HFF-Myc (cell line): ENCODE results near the gene PDIA2.

Source experiments
- DNase-seq: peaks from one replicate; pipeline ENCODE4 v3.0.0-alpha.2; 2011; ENCODE audit warnings: low read depth; ENCODE audit errors: extremely low read depth
- H3K4me3 ChIP-seq: replicated peaks from 2 replicates; pipeline ENCODE4 v1.5.1; 2011; ENCODE audit warnings: low read depth, mild to moderate bottlenecking, control low read depth, low read length
- TF ChIP-seq, protein P1 (sequence below): IDR thresholded peaks from 2 replicates; pipeline ENCODE4 v1.5.1; 2012; ENCODE audit warnings: mild to moderate bottlenecking, low read depth, low read length, control low read depth; ENCODE audit errors: missing control alignments

The PDIA2 gene

DNA sequence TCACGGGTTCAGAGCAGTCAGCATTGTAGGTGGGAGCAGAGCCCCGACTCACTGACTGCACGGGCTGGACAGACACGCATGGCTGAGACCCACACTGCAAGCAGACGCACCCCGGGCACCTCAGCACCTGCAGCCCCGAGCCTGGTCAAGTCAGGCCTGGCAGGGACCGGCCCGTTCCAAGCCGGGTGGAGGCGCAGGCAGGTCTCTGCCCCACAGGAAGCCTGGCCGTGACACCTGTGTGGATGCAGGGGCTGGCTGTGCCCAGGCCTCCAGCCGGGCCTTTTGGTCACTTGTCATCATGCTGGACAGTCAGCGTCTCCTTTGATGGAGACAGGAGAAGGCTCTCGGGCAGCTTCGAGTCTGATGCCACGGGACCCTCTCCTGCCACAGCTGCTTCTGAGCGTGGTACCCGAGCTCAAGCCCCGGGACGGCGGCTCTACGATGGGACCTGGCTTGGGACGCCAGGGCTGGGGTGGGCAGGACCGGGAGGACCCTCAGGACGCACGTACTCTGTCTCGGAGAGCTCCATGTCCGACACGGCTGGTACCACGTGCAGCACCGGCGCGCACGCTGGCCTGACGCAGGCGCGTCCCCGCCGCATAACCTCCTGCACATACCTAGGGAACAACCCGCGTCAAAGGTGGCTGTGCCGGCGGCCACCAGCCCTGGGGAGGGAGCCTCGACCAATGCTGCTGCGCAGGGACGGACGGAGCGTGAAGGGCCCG, 7.9 kb downstream of the PDIA2 start:
- H3K4me3 ChIP-seq = no peak overlapping the region
- no peak for DNase-seq
- TF ChIP-seq, protein P1, sequence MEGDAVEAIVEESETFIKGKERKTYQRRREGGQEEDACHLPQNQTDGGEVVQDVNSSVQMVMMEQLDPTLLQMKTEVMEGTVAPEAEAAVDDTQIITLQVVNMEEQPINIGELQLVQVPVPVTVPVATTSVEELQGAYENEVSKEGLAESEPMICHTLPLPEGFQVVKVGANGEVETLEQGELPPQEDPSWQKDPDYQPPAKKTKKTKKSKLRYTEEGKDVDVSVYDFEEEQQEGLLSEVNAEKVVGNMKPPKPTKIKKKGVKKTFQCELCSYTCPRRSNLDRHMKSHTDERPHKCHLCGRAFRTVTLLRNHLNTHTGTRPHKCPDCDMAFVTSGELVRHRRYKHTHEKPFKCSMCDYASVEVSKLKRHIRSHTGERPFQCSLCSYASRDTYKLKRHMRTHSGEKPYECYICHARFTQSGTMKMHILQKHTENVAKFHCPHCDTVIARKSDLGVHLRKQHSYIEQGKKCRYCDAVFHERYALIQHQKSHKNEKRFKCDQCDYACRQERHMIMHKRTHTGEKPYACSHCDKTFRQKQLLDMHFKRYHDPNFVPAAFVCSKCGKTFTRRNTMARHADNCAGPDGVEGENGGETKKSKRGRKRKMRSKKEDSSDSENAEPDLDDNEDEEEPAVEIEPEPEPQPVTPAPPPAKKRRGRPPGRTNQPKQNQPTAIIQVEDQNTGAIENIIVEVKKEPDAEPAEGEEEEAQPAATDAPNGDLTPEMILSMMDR = no peak

DNA sequence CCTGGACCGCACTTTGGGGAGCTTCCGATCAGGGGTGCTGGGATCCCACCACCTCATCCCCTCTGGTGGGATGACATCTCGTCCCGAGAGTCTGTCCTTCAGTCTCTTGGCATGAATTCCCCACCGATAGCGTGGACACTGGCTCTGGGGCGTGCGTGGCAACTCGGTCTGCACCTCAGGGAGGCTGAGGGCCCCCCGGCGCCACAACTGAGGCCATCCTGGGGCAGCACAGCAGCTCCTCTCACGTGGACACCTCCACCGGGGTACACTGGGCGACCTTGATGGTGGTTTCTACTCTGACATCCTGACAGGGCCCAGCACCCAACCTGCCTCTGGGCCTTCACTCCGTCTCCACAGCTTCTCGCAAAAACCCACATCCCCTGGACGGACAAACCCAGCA, 8.6 kb downstream of the PDIA2 start:
- no peak for DNase-seq
- TF ChIP-seq, protein P1 = no peak
- no peak overlapping the region for H3K4me3 ChIP-seq

DNA sequence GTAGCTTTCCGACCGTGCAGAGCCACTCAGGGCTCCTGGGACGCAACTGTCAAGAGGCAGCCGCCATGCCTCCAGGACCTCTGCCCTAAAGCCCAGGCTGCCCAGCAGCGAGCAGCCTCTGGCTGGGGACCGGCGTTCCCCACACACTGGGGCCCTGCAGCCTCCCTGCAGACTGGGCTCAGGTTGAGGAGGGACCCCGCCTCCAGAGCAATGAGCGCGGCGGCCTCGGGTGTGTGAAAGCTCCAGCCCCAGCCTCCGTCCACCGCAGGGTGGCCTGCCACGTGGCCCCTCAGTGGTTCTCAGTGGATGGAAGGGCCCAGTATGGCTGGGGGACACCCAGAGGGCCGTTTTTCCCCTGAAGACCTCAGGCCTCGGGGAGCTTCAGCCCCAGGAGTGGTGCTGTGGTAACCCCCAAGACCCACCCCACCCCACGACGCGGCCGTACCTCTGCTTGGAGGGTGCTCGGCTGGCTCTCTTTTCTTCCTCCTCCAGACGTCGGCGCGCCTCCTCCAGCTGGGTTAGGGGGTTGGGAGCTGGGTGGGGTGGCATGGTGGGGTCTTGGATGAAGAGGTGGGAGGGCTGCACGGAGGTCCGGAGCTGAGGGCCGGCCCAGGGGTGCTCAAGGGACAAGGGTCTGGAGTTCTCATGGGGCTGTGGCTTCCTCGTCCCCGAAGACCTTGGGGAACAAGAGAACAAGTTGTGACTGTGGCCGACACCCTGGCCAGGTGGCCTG, 10.2 kb downstream of the PDIA2 start:
- no peak overlapping the region for H3K4me3 ChIP-seq
- DNase-seq = no peak
- TF ChIP-seq, protein P1 = no peak

DNA sequence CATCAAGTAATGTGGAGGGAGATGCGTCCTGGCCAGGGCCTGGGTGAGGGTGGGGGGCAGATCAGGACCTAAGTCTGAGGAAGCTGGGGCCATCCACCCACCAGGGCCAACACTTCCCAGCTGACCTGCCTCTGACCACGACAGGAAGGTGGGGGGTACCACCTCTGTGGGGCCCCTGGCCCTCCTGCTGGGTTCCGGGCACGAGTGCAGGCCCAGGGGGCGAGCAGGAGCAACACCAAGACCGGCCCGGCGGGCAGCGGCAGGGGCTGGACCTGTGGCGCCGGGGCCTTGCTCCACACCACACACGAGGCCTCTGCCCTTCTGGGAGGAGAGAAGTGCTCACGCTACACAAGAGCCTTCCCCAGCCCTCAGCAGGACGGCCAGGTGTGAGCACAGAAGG, 13.3 kb downstream of the PDIA2 start:
- DNase-seq = no peak
- TF ChIP-seq, protein P1 = no peak

DNA sequence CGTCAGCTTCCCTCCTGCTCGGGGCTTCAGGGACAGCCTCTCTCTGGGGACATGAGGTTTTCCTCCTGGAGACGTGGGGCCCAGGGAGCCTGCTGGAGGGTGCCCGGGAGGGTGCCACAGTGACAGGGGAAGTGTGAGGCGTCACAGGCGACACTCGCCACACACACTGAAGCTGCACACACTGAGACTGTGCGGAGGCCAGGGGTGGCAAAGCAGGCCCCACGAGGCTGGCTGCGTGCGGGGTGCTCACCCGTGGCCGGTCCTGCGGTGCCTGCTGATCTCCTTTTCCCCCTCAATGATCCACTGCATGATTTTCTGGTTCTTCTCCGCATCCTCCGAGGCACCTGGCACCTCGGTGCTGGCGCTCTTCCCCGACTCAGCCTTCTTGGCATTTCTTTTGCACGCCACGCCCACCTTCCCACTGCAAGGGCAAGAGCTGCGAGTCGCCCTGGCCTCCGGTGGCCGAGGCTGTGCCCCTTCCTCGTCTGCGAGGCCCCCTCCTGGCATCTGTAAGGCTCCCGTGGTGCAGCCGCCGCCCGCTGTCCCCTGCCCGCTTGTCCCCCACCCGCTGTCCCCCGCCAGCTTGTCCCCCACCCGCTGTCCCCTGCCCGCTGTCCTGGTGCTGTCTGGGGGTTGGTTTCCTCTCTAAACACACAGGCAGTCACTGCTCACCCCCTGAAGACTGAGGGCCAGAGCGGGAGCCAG, 14.0 kb downstream of the PDIA2 start:
- TF ChIP-seq, protein P1 = no peak
- H3K4me3 ChIP-seq = no peak overlapping the region
- DNase-seq = no peak

More for the DNA sequence above, 13.3 kb downstream of the PDIA2 start:
- H3K4me3 ChIP-seq = no peak overlapping the region

DNA sequence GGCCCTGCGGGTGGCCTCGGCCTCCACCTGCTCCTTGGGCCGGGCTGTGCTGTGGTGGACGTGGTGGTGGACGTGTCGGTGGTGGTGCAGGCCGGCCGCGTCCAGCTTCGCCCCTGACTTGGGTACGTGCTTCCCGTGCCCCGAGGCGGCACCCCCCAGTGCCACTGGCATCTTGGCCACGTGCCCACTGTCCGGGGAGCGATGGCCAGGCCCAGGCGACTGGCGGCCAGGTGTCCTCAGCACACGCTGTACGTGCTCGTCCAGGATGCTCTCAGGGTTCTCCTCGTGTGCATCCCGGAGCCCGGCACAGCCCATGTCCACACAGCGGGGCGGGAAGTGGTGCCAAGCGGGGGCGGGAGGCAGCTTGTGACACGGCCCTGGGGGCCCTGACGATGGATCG, 14.9 kb downstream of the PDIA2 start:
- H3K4me3 ChIP-seq = no peak overlapping the region
- TF ChIP-seq, protein P1 = no peak
- DNase-seq = no peak
